Measurements from ENCODE around the gene PPM1N. TPM values are rescaled to one million over a fixed set of nuclear protein-coding genes. Genes with fewer than 3 reads are reported as not detected.
A peak's percentile ranks its signal among the peaks of the same experiment; 100 is the strongest.

The PPM1N gene
- total RNA-seq, 3 donors from 2014 or later (not counting 1 experiment from before 2014, with no cell fraction given) = 5.1 to 8.3 (median 6.8) TPM

DNA sequence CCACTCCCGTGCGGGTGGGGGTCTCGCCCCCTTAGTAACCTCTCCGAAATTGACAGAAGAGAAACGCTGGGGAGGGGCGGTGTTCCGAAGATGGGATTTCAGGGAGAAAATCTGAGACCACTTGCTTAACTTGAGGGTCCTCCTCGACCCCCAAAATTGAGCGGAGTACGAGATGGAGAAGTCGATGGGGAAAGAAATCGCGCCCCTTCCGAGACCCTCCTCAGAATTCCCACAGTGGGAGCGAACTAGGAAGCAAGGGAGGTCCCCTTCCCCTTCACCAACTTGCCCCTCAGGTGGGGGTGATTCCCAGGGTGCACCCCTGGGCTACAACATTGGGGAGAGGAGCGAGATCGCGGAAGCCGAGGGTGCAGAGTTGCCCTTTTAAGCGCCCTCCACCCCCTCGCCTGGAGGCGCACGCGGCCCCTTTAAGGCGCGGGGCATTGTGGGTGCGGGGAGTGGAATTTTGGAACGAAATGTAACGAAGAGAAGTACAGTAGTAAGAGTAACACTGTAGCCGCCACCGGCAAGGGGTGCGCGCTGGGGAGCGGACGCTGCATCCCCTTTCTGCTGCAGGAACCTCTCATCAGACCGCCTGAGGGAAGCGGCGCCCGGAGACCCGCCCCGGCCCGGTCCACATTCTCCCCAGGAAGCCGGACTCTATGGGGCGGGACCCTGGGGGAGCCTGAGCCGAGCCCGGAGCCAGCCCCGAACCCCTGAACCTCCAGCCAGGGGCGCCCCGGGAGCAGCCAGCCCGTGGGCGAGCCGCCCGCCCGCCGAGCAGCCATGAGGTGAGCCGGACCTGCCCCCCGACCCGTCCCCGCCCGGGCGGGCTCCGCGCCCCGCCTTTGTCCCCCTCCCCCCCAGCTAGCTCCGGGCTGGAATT lies 9.0 kb downstream of the PPM1N start, which contains the start of gene VASP:
Gene VASP, plus strand, starts transcription at position 491 of the 883 bp plus-strand sequence. Its CDS starts 293 bp downstream, at position 784.
- Mint-ChIP-seq H3K4me1 (peaks cover 32 to 45% of the 10 kb centered on the region in 2 donors), H3K9me3 (no peaks in the 10 kb centered on the region), H3K4me3 (peak within 1 kb of the TSS; percentile 98), H3K36me3 (no peaks in the 10 kb centered on the region), H3K27ac (peak within 1 kb of the TSS; percentile 81 to 97), H3K27me3 (ENCODE audit: low read depth in 2 of 2) (no peaks in the 10 kb centered on the region)
- H3K27me3 ChIP-seq (ENCODE audit: control insufficient read depth, insufficient read depth, low read length) = no peaks in the 10 kb centered on the region
- TF ChIP-seq, protein P1, sequence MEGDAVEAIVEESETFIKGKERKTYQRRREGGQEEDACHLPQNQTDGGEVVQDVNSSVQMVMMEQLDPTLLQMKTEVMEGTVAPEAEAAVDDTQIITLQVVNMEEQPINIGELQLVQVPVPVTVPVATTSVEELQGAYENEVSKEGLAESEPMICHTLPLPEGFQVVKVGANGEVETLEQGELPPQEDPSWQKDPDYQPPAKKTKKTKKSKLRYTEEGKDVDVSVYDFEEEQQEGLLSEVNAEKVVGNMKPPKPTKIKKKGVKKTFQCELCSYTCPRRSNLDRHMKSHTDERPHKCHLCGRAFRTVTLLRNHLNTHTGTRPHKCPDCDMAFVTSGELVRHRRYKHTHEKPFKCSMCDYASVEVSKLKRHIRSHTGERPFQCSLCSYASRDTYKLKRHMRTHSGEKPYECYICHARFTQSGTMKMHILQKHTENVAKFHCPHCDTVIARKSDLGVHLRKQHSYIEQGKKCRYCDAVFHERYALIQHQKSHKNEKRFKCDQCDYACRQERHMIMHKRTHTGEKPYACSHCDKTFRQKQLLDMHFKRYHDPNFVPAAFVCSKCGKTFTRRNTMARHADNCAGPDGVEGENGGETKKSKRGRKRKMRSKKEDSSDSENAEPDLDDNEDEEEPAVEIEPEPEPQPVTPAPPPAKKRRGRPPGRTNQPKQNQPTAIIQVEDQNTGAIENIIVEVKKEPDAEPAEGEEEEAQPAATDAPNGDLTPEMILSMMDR (IDR thresholded peaks at IDR 0.05) = no peak
- intact Hi-C loops (cut with micrococcal nuclease) = loop anchor here (1.0 kb wide), 4 partner anchors 10 to 210 kb away; partner anchors contain the start of genes OPA3 and RTN2
- no peaks in the 10 kb centered on the region for H3K36me3 ChIP-seq (ENCODE audit: control insufficient read depth, insufficient read depth, low read length)
- WGBS (ENCODE audit: insufficient coverage) = under 1% methylated on average over 64 of the region's 65 CpGs
- H3K9me3 ChIP-seq (ENCODE audit: control insufficient read depth, insufficient read depth, low read length) = no peaks in the 10 kb centered on the region
- DNase-seq = peak; percentile 94
- ATAC-seq = peak; percentile 60 to 84 (median 73)
- peaks cover 44% of the 10 kb centered on the region for H3K4me1 ChIP-seq (ENCODE audit: control insufficient read depth, insufficient read depth, low read length)
- peak within 1 kb of the TSS; percentile 93 for H3K27ac ChIP-seq (ENCODE audit: low read length)
- H3K4me3 ChIP-seq (ENCODE audit: low read length) = peak within 1 kb of the TSS; percentile 98

DNA sequence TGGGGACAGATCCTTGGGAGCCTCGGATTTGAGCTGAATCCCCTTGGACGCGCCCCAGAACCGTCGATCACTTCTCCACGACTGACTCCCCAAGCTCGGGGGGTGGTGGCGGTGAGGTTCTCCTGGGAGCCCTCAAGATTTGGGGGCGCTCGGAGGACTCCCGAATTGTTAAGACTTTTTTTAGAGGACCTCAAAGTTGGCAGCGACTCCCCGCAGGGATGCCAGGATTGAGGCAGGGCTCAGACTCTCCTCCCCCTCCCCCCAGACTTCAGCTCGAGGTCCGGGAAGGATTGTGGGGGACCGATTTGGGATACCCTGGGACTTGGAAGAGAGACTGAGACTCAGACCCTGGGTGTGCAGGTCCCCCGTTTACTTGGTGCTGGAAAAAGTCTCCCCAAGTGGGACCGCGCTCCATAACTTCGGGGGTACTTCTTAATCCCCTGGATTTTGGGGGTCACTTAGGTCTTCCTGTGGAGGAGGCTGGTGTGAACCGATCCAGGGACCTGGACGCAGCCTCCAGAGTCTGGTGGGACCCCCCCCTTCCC lies 9.7 kb downstream of the PPM1N start:
- TF ChIP-seq, protein P1 (IDR thresholded peaks at IDR 0.05) = no peak
- Mint-ChIP-seq H3K4me1 (peaks cover 35 to 50% of the 10 kb centered on the region in 2 donors), H3K27ac (peak overlapping the region; percentile 81 to 97), H3K36me3 (no peaks in the 10 kb centered on the region), H3K4me3 (peak overlapping the region; percentile 98), H3K27me3 (ENCODE audit: low read depth in 2 of 2) (no peaks in the 10 kb centered on the region), H3K9me3 (no peaks in the 10 kb centered on the region)
- Histone ChIP-seq H3K4me1 (ENCODE audit: control insufficient read depth, insufficient read depth, low read length) (peaks cover 48% of the 10 kb centered on the region), H3K27me3 (ENCODE audit: control insufficient read depth, insufficient read depth, low read length) (no peaks in the 10 kb centered on the region), H3K36me3 (ENCODE audit: control insufficient read depth, insufficient read depth, low read length) (no peaks in the 10 kb centered on the region), H3K9me3 (ENCODE audit: control insufficient read depth, insufficient read depth, low read length) (no peaks in the 10 kb centered on the region), H3K4me3 (ENCODE audit: low read length) (peak overlapping the region; percentile 98), H3K27ac (ENCODE audit: low read length) (peak overlapping the region; percentile 62)
- intact Hi-C loops (cut with micrococcal nuclease) = loop anchor here (1.0 kb wide), 3 partner anchors 76 to 209 kb away; partner anchors contain the start of gene OPA3
- no peak for ATAC-seq
- DNase-seq = peak in 1 of 2 donors; percentile 32
- 0% methylated on average over 21 of the region's 22 CpGs for WGBS (ENCODE audit: insufficient coverage)

DNA sequence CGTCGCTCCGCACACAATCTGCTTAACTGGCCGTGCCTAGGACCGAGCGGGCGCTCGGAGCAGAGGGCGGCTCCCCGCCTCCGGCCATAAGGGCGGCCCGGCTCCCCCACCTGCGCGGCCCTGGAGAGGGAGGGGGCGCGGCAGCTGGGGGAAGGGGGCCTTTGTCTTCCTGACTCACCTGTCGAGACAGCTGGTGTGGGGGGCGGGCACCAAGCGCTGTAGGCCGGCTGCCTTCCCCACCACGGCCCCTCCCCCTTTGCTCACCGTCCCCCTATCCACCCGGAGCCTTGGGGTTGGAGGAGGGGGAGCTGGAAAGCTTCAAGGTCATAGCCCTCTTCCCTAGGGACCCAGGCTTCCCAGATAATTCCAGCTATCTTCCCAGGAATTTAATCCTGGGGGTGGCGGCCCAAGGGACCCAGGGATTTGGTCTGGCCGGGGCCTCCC lies 10.2 kb downstream of the PPM1N start:
- H3K4me1 Mint-ChIP-seq = peaks cover 40 to 55% of the 10 kb centered on the region in 2 donors
- H3K4me1 ChIP-seq (ENCODE audit: control insufficient read depth, insufficient read depth, low read length) = peaks cover 53% of the 10 kb centered on the region
- no peaks in the 10 kb centered on the region for H3K27me3 ChIP-seq (ENCODE audit: control insufficient read depth, insufficient read depth, low read length)

More for the DNA sequence above, 10.2 kb downstream of the PPM1N start:
- peak overlapping the region; percentile 62 for H3K27ac ChIP-seq (ENCODE audit: low read length)
- DNase-seq (peak in 1 of 2 donors; percentile 50), ATAC-seq (no peak)
- no peaks in the 10 kb centered on the region for H3K36me3 ChIP-seq (ENCODE audit: control insufficient read depth, insufficient read depth, low read length)
- peak overlapping the region; percentile 98 for H3K4me3 ChIP-seq (ENCODE audit: low read length)
- intact Hi-C loops (cut with micrococcal nuclease) = no loop called here
- H3K9me3 ChIP-seq (ENCODE audit: control insufficient read depth, insufficient read depth, low read length) = no peaks in the 10 kb centered on the region
- Mint-ChIP-seq H3K9me3 (no peaks in the 10 kb centered on the region), H3K4me3 (peak overlapping the region; percentile 98), H3K27me3 (ENCODE audit: low read depth in 2 of 2) (no peaks in the 10 kb centered on the region), H3K36me3 (no peaks in the 10 kb centered on the region), H3K27ac (peak overlapping the region; percentile 81 to 97)
- WGBS (ENCODE audit: insufficient coverage) = 2% methylated on average over 19 of the region's 26 CpGs
- TF ChIP-seq, protein P1 (IDR thresholded peaks at IDR 0.05) = no peak
